RPMI8226 (cell line): Measurements from ENCODE around the gene PRKCSH.
"Not testable (repeated sequence)": the region's sequence is repeated elsewhere in the genome, so short reads cannot be mapped to it uniquely, and the experiment has no call there.

Experiments
- DNase-seq: peaks from one replicate; pipeline ENCODE4 v3.0.0-alpha.2; 2015

Gene PRKCSH

GRCh38 chr19:11420429-11421370, 14.7 kb upstream of the PRKCSH start:
- no peak for DNase-seq

GRCh38 chr19:11421371-11422098, 13.9 kb upstream of the PRKCSH start:
- peak; percentile 65 for DNase-seq

DNA sequence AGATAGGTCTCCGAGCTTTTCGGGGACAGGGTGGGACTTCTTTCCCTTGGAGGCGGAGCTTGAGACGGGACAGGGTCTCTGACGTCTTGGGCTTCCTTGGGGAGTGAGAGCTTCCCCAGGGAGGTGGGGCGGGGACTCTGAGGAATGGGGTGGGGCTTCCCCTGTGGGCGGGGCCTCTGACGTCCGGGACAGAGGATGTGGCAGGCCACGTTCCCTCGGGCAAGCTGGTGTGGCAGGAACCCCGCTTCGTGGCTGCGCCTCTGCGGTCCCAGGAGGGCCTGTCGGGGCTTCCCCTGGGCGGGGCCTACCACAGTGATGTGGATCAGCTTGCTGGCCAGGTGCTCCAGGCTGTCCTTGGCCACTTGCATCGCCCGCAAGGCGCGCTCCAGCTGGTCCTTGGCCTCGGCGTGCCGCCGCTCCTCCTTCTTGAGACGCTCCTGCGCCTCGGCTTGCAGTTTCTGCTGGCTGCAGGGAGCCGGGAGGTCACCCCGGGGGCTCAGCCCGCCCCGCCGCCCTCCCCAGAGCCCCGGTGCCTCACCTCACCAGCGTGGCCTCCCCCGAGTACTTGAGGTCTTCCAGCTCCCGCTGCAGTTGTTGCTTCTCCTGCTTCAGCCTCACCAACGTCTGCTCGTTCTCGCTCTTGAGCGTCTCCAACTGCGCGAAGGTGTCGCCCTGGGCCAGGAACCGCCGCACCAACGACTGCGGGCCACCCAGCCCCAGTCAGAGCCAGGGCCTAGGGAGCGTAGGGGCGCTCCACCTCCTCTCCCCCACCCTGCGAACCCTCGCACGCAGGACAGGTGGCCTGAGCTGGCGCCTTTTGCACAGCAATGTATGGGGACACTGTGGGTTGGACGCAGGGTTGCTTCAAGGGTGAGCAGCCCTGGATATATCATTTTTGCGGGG, 13.0 kb upstream of the PRKCSH start:
- peak; percentile 87 for DNase-seq

- DNase-seq = no peak
Measured at GRCh38 chr19:11423164-11423790, 12.2 kb upstream of the PRKCSH start.

GRCh38 chr19:11423791-11424181, 11.6 kb upstream of the PRKCSH start:
- peak; percentile 63 for DNase-seq

DNA sequence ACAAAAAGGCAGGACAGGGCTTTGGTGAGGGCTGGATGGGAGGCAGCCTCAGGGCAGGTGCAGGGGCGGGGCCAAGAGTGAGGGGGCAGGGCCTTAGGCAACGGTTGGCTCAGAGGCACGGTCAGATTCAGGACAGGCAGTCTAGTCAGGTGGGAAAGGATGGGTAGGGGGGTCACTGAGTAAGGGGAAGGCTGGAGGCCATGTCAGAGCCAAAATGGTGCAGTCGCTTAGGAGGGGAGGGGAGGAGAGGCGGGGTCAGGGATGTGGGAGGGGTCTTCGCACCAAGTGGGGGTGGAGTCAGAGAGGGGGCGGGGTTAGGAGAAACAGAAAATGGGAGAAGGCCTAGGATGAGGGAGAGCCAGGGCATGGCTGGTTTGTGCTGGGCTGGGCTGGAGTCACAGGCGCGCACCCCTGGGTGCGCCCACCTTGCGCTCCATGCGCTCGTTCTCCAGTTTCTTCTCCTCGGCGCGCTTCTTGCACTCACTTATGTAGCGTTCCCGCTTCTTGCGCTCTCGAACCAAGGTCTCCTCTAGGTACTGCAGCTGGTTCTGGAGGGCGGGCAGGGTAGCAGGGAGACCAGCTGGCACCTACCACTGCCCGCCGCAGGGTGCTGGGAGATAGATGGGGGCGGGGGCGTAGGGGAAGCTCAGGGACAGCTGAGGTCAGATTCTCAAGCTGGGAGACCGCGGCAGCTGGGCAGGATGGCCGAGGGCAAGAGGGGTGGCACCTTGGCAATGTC, 9.5 kb upstream of the PRKCSH start:
- DNase-seq = no peak

- no peak for DNase-seq
Measured at GRCh38 chr19:11426656-11427055, 8.8 kb upstream of the PRKCSH start.

GRCh38 chr19:11433526-11433925, 1.9 kb upstream of the PRKCSH start:
- not testable (repeated sequence) for DNase-seq

DNA sequence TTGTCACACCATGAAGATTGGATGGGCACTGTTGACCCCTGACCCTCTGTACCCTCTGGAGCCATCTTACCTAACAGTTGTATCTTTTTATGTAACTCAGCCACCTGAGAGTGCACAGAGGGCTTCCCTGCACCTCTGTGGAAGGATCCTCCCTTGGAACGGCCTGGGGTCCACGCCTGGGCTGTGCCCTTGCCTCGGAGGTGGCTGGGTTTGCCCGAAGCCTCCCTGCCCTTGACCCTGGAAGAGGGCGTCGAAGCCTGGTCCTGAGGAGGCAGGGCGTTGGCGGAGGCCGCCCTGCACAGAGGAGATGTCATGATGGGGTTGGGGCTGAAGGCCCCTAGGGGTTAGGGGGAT, 755 bp upstream of the PRKCSH start:
- DNase-seq = no peak

GRCh38 chr19:11435833-11436313, 438 bp downstream of the PRKCSH start:
- no peak for DNase-seq

GRCh38 chr19:11437955-11438354, 2.5 kb downstream of the PRKCSH start:
- no peak for DNase-seq

- no peak for DNase-seq
Measured at GRCh38 chr19:11444059-11444458, 8.6 kb downstream of the PRKCSH start.

DNA sequence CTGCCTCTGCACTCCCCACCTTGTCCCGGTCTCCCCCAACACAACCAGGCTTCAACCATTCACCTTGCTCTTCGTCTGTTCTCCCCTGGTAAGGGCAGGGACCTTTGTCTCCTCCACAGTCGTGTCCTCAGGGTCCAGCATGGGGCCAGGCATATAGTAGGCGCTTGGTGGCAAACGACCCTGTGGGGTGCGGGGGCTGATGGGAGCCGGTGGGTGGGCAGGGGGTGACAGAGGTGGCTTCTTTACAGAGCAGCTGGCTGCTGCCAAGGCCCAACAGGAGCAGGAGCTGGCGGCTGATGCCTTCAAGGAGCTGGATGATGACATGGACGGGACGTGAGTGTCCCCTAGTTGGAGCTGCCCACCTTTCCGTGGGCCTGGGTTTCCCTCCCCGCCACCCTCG, 9.7 kb downstream of the PRKCSH start:
- DNase-seq = no peak

- DNase-seq = no peak
Measured at GRCh38 chr19:11446271-11446651, 10.8 kb downstream of the PRKCSH start.

DNA sequence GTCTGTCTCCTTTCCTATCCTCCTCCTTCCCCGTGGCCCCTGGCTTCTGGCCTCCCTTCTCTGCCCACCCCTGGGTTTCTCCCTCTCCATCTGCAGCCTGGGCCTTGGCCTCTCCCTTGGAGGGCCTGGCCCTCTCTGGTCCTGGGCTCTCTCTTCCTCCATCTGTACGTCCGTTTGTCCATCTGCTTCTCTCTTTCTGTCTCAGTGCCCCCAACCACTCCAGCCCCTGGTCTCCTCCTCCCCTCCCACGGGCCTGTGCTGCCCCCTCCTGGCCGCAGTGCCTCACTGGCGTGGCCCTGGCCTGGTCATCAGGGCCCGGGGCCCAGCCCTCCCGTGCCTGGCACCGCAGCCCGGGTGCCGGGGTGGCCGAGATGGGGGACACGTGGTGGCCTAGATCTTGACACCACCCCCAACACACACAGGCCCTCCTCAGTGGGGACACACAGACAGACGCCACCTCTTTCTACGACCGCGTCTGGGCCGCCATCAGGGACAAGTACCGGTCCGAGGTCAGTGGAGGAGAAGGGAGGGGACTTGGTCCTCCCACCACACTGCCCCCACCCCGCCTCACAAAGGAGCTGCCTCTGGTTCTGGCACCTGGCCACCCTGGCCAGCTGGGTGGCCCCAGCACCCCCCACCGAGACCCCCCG, 11.3 kb downstream of the PRKCSH start:
- peak; percentile 53 for DNase-seq

GRCh38 chr19:11447347-11448262, 12.2 kb downstream of the PRKCSH start:
- DNase-seq = no peak

DNA sequence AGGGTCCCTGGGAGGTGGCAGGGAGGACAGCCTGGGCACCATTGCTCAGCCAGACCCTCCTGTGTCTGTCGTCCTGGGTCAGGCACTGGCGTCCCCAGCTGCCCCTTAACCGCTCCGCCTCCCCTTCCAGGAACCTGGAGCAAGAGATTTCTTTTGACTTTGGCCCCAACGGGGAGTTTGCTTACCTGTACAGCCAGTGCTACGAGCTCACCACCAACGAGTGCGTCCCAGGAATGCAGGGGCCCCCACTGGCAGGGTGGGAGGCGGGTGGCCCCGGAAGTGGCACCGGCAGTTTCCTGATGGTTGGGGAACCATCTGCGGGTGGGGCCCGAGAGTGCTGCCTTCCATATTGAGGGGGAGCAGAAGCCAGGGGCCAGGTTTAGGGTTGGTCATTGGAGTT, 13.0 kb downstream of the PRKCSH start:
- DNase-seq = no peak

DNA sequence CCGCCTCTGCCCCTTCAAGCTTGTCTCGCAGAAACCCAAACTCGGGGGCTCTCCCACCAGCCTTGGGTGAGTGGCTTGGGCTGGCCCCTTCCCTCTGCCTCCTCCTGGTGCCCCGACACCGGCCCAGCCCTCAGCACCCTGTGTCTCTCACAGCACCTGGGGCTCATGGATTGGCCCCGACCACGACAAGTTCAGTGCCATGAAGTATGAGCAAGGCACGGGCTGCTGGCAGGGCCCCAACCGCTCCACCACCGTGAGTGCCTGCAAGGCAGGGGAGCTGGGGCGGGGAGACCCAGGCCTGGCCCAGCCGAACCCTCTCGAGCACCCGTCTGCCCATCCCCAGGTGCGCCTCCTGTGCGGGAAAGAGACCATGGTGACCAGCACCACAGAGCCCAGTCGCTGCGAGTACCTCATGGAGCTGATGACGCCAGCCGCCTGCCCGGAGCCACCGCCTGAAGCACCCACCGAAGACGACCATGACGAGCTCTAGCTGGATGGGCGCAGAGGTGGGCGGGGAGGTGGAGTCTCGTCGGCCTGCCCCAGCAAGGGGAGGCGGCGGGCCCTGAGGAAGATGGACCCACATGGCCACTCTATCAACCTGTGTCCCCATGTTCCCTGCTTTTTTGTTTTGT, 13.6 kb downstream of the PRKCSH start:
- DNase-seq = no peak

GRCh38 chr19:11450570-11451326, 15.3 kb downstream of the PRKCSH start:
- DNase-seq = no peak
